SK-N-SH (cell line): ENCODE data around the gene LURAP1L. TPM values are rescaled to one million over a fixed set of nuclear protein-coding genes. Genes with fewer than 3 reads are reported as not detected.

Experiments used
- CTCF ChIA-PET: fragments of 300-600, 350-600 bp; formaldehyde crosslinking; extraction: SDS; loops from one replicate; lab custom pipeline; 2021; lab: Yijun Ruan, JAX
- POLR2A ChIA-PET: fragments of 350-600 bp; sonication (Branson Sonifier 250); formaldehyde crosslinking; extraction: SDS; loops from one replicate; lab custom pipeline; 2020; ENCODE audit warnings: antibody characterized with exemption, inconsistent platforms; lab: Yijun Ruan, JAX
- DNase-seq: peaks from one replicate; pipeline ENCODE4 v3.0.0; 2012
- H2AFZ ChIP-seq: fragments of 200-600 bp; sonication (generic); 2 replicates; pipeline ENCODE4 v1.8.1; 2016; ENCODE audit warnings: antibody characterized with exemption, mild to moderate bottlenecking, low read depth
- H3F3A ChIP-seq: fragments of 200-600 bp; sonication (generic); replicated peaks from 2 replicates; pipeline ENCODE3; 2016; ENCODE audit warnings: antibody characterized with exemption, mild to moderate bottlenecking; ENCODE audit not compliant: insufficient read depth
- H3K27ac ChIP-seq, 2 experiments: fragments of 200-500 bp in 1 of 2; fragments of 200-600 bp in 1 of 2; sonication (Bioruptor generic) in 1 of 2; sonication (generic), shearing (Covaris generic) in 1 of 2; 2 replicates each; pipeline versions ENCODE4 v1.5.1 to v1.6.1; 2014 to 2016; ENCODE audit warnings: low read depth in 2 of 2, inconsistent platforms in 1 of 2, low read length in 1 of 2, mild to moderate bottlenecking in 1 of 2, mixed read lengths in 1 of 2
- H3K27me3 ChIP-seq: fragments of 200-600 bp; sonication (generic), shearing (Covaris generic); 2 replicates; pipeline ENCODE4 v1.6.1; 2016; ENCODE audit warnings: mixed run types; ENCODE audit not compliant: insufficient read depth
- H3K36me3 ChIP-seq, 2 experiments: fragments of 200-500 bp in 1 of 2; fragments of 200-600 bp in 1 of 2; sonication (Bioruptor generic) in 1 of 2; sonication (generic) in 1 of 2; replicated peaks in 1 of 2; 2 replicates each; pipeline versions ENCODE3 to v1.5.1; 2014 to 2016; ENCODE audit warnings: low read length in 1 of 2, mild to moderate bottlenecking in 1 of 2; ENCODE audit not compliant: insufficient read depth in 2 of 2, control insufficient read depth in 1 of 2
- H3K4me1 ChIP-seq, 2 experiments: fragments of 200-500 bp in 1 of 2; fragments of 200-600 bp in 1 of 2; sonication (Bioruptor generic) in 1 of 2; sonication (generic), shearing (Covaris generic) in 1 of 2; 2 replicates each; pipeline versions ENCODE4 v1.5.1 to v1.6.1; 2014 to 2016; ENCODE audit warnings: low read depth in 1 of 2, low read length in 1 of 2, mixed run types in 1 of 2; ENCODE audit not compliant: insufficient read depth in 2 of 2, control insufficient read depth in 1 of 2
- H3K4me2 ChIP-seq: fragments of 200-600 bp; sonication (generic), shearing (Covaris generic); 2 replicates; pipeline ENCODE4 v1.6.1; 2017; ENCODE audit warnings: mixed run types
- H3K4me3 ChIP-seq, 2 experiments: fragments of 200-500 bp in 1 of 2; fragments of 200-600 bp in 1 of 2; sonication (Bioruptor generic) in 1 of 2; sonication (generic), shearing (Covaris generic) in 1 of 2; 2 replicates each; pipeline versions ENCODE4 v1.5.1 to v1.8.1; 2014 to 2016; ENCODE audit warnings: low read depth in 2 of 2, inconsistent platforms in 1 of 2, low read length in 1 of 2, mild to moderate bottlenecking in 1 of 2, mixed read lengths in 1 of 2, moderate library complexity in 1 of 2
- H3K79me2 ChIP-seq: fragments of 200-600 bp; sonication (generic); 2 replicates; pipeline ENCODE4 v1.8.1; 2017; ENCODE audit warnings: mild to moderate bottlenecking; ENCODE audit not compliant: insufficient read depth
- H3K9ac ChIP-seq: fragments of 200-600 bp; sonication (generic); 2 replicates; pipeline ENCODE4 v1.6.1; 2017; ENCODE audit warnings: mixed run types
- H3K9me2 ChIP-seq: fragments of 200-600 bp; sonication (generic); 2 replicates; pipeline ENCODE4 v1.6.1; 2017; ENCODE audit warnings: mixed run types
- H3K9me3 ChIP-seq: fragments of 200-600 bp; sonication (generic); 2 replicates; pipeline ENCODE4 v1.6.1; 2017; ENCODE audit warnings: mixed run types, mild to moderate bottlenecking, moderate library complexity
- H4K20me1 ChIP-seq: fragments of 200-600 bp; sonication (generic); 2 replicates; pipeline ENCODE4 v1.6.1; 2017; ENCODE audit warnings: mild to moderate bottlenecking, mixed run types; ENCODE audit not compliant: insufficient read depth
- ELF1 ChIP-seq: IDR thresholded peaks from 2 replicates; pipeline ENCODE4 v1.4.0; 2012
- EP300 ChIP-seq, 2 experiments: IDR thresholded peaks; 2 replicates each; pipeline versions ENCODE4 v1.4.0 to v1.6.1; 2012; ENCODE audit warnings: borderline replicate concordance in 1 of 2, low read depth in 1 of 2, low read length in 1 of 2
- FOXM1 ChIP-seq: IDR thresholded peaks from 2 replicates; pipeline ENCODE4 v1.4.0; 2012; ENCODE audit warnings: low read depth, mild to moderate bottlenecking
- GABPA ChIP-seq: IDR thresholded peaks from 2 replicates; pipeline ENCODE4 v1.4.0; 2012; ENCODE audit warnings: low read depth, mild to moderate bottlenecking
- JUND ChIP-seq: IDR thresholded peaks from 2 replicates; pipeline ENCODE4 v1.4.0; 2012
- NFIC ChIP-seq: IDR thresholded peaks from 2 replicates; pipeline ENCODE4 v1.4.0; 2012; ENCODE audit warnings: borderline replicate concordance
- RXRA ChIP-seq: IDR thresholded peaks from 2 replicates; pipeline ENCODE4 v1.4.0; 2012; ENCODE audit warnings: low read depth, mild to moderate bottlenecking, borderline replicate concordance
- SIN3A ChIP-seq: IDR thresholded peaks from 2 replicates; pipeline ENCODE4 v1.6.1; 2012; ENCODE audit warnings: low read depth, mild to moderate bottlenecking, low read length, moderate library complexity, borderline replicate concordance
- TAF1 ChIP-seq: IDR thresholded peaks from 2 replicates; pipeline ENCODE4 v1.6.1; 2012; ENCODE audit warnings: low read depth, mild to moderate bottlenecking, low read length, moderate library complexity, borderline replicate concordance
- YY1 ChIP-seq: IDR thresholded peaks from 2 replicates; pipeline ENCODE4 v1.4.0; 2012; ENCODE audit warnings: low read depth, mild to moderate bottlenecking
- polyA plus RNA-seq, 3 experiments: library from polyadenylated mRNA; depleted of rRNA; stranded (reverse); fragments of >200 nt; gene quantifications; 2 replicates each; pipeline ENCODE4 v1.2.3, GENCODE V29; 2012
- TF ChIP-seq, protein P1 (sequence below): IDR thresholded peaks from 2 replicates; pipeline ENCODE4; 2012
- TF ChIP-seq, protein P2 (sequence below): IDR thresholded peaks from 2 replicates; pipeline ENCODE4 v1.6.1; 2012; ENCODE audit warnings: mild to moderate bottlenecking, low read depth, low read length, moderate library complexity
- TF ChIP-seq, protein P3 (sequence below): fragments of 150-350 bp; IDR thresholded peaks from 2 replicates; pipeline ENCODE4 v1.6.1; 2017; ENCODE audit warnings: antibody characterized with exemption, low read length, low read depth, borderline replicate concordance
- TF ChIP-seq, protein P4 (sequence below): fragments of 200-600 bp; sonication (generic); IDR thresholded peaks from 2 replicates; pipeline ENCODE4 v1.6.1; 2017; ENCODE audit warnings: antibody characterized with exemption, mild to moderate bottlenecking, moderate library complexity
- TF ChIP-seq, protein P5 (sequence below): IDR thresholded peaks from 2 replicates; pipeline ENCODE4 v1.4.0; 2012; ENCODE audit warnings: low read depth, borderline replicate concordance

The LURAP1L gene
- polyA plus RNA-seq, 1 of the 3 experiments (the other 2 are of a cell fraction), result 3.4 TPM

DNA sequence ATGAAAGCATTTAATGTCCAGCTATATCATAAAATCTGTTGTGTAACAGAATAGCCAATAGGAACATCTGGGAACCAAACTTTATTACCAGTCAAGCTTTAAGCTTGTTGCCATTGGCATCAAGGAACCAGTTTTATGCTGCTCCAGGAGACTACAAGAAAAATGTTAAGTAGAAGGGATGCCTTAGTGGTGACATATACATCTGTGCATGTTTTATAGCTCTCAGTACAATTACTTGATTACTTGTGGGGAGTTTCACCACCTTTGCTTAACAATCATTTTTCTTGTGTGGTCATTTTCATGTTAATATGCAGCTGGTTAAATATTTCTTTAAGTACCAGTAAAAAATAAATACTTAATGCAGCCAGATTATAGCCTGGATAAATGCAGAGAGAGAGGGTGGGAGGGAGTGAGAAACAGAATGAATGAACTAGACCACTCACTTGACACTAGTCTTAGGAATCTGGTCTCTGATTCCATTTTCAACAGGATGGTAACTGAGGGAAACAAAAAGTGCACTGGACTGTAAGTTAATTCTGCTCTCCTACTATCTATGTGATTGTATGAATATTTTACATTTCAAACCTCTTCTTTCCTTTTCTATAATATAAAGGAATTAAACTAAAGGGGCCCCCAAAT is 35.7 kb upstream of the LURAP1L start:
- POLR2A ChIA-PET, result no interaction called here
- CTCF ChIA-PET, result interaction anchor here (2.3 kb wide), 1 partner anchor 20 kb away, joined by 8 read pairs; no protein-coding TSS in a partner anchor
- no peak for DNase-seq

More for the DNA sequence above, 35.7 kb upstream of the LURAP1L start:
- no peaks in the 10 kb centered on the region for H4K20me1 ChIP-seq
- H3K4me3 ChIP-seq, result no peak overlapping the region
- no peaks in the 10 kb centered on the region for H3K36me3 ChIP-seq
- no peak overlapping the region for H3K27ac ChIP-seq
- no peak overlapping the region for H3K9ac ChIP-seq
- no peaks in the 10 kb centered on the region; a peak in 1 of 4 replicates for H3K4me1 ChIP-seq
- no peaks in the 10 kb centered on the region for H3F3A ChIP-seq
- no peaks in the 10 kb centered on the region for H3K9me2 ChIP-seq
- H3K79me2 ChIP-seq, result no peaks in the 10 kb centered on the region
- H3K9me3 ChIP-seq, result no peaks in the 10 kb centered on the region
- no peaks in the 10 kb centered on the region for H3K27me3 ChIP-seq
- no peak overlapping the region for H2AFZ ChIP-seq
- TF ChIP-seq ELF1, result no peak
- TF ChIP-seq, protein P1, sequence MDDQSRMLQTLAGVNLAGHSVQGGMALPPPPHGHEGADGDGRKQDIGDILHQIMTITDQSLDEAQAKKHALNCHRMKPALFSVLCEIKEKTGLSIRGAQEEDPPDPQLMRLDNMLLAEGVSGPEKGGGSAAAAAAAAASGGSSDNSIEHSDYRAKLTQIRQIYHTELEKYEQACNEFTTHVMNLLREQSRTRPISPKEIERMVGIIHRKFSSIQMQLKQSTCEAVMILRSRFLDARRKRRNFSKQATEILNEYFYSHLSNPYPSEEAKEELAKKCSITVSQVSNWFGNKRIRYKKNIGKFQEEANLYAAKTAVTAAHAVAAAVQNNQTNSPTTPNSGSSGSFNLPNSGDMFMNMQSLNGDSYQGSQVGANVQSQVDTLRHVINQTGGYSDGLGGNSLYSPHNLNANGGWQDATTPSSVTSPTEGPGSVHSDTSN, result no peak
- no peak for TF ChIP-seq EP300 (IDR thresholded peaks at IDR 0.05; ENCODE audit: borderline replicate concordance in 1 of 2, low read depth in 1 of 2, low read length in 1 of 2)
- TF ChIP-seq, protein P2, sequence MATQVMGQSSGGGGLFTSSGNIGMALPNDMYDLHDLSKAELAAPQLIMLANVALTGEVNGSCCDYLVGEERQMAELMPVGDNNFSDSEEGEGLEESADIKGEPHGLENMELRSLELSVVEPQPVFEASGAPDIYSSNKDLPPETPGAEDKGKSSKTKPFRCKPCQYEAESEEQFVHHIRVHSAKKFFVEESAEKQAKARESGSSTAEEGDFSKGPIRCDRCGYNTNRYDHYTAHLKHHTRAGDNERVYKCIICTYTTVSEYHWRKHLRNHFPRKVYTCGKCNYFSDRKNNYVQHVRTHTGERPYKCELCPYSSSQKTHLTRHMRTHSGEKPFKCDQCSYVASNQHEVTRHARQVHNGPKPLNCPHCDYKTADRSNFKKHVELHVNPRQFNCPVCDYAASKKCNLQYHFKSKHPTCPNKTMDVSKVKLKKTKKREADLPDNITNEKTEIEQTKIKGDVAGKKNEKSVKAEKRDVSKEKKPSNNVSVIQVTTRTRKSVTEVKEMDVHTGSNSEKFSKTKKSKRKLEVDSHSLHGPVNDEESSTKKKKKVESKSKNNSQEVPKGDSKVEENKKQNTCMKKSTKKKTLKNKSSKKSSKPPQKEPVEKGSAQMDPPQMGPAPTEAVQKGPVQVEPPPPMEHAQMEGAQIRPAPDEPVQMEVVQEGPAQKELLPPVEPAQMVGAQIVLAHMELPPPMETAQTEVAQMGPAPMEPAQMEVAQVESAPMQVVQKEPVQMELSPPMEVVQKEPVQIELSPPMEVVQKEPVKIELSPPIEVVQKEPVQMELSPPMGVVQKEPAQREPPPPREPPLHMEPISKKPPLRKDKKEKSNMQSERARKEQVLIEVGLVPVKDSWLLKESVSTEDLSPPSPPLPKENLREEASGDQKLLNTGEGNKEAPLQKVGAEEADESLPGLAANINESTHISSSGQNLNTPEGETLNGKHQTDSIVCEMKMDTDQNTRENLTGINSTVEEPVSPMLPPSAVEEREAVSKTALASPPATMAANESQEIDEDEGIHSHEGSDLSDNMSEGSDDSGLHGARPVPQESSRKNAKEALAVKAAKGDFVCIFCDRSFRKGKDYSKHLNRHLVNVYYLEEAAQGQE, result no peak
- TF ChIP-seq SIN3A, result no peak
- TF ChIP-seq, protein P3, sequence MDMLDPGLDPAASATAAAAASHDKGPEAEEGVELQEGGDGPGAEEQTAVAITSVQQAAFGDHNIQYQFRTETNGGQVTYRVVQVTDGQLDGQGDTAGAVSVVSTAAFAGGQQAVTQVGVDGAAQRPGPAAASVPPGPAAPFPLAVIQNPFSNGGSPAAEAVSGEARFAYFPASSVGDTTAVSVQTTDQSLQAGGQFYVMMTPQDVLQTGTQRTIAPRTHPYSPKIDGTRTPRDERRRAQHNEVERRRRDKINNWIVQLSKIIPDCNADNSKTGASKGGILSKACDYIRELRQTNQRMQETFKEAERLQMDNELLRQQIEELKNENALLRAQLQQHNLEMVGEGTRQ, result no peak
- TF ChIP-seq, protein P4, sequence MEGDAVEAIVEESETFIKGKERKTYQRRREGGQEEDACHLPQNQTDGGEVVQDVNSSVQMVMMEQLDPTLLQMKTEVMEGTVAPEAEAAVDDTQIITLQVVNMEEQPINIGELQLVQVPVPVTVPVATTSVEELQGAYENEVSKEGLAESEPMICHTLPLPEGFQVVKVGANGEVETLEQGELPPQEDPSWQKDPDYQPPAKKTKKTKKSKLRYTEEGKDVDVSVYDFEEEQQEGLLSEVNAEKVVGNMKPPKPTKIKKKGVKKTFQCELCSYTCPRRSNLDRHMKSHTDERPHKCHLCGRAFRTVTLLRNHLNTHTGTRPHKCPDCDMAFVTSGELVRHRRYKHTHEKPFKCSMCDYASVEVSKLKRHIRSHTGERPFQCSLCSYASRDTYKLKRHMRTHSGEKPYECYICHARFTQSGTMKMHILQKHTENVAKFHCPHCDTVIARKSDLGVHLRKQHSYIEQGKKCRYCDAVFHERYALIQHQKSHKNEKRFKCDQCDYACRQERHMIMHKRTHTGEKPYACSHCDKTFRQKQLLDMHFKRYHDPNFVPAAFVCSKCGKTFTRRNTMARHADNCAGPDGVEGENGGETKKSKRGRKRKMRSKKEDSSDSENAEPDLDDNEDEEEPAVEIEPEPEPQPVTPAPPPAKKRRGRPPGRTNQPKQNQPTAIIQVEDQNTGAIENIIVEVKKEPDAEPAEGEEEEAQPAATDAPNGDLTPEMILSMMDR, result no peak
- TF ChIP-seq JUND, result no peak
- TF ChIP-seq NFIC, result no peak
- TF ChIP-seq, protein P5, sequence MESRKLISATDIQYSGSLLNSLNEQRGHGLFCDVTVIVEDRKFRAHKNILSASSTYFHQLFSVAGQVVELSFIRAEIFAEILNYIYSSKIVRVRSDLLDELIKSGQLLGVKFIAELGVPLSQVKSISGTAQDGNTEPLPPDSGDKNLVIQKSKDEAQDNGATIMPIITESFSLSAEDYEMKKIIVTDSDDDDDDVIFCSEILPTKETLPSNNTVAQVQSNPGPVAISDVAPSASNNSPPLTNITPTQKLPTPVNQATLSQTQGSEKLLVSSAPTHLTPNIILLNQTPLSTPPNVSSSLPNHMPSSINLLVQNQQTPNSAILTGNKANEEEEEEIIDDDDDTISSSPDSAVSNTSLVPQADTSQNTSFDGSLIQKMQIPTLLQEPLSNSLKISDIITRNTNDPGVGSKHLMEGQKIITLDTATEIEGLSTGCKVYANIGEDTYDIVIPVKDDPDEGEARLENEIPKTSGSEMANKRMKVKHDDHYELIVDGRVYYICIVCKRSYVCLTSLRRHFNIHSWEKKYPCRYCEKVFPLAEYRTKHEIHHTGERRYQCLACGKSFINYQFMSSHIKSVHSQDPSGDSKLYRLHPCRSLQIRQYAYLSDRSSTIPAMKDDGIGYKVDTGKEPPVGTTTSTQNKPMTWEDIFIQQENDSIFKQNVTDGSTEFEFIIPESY, result no peak
- no peak for TF ChIP-seq GABPA
- no peak for TF ChIP-seq YY1
- TF ChIP-seq RXRA, result no peak
- no peak for TF ChIP-seq TAF1
- no peak for TF ChIP-seq FOXM1
- TF ChIP-seq, all 33 proteins: peak for 0
- no peak overlapping the region for H3K4me2 ChIP-seq
